Mesenchymal stem cell (in vitro differentiated cells and primary cell): ENCODE results near the gene PRKG1.

Experiments used
- DNase-seq: peaks from one replicate; pipeline ENCODE4 v3.0.0-alpha.2; 2013
- H2AFZ ChIP-seq: one replicate; pipeline ENCODE4 v1.6.1; 2013; ENCODE audit warnings: low read depth, mild to moderate bottlenecking, control low read depth, inconsistent platforms, low read length, moderate library complexity
- H2AK5ac ChIP-seq: 2 replicates; pipeline ENCODE4 v1.6.1; 2013; ENCODE audit warnings: low read length, moderate library complexity, mild to moderate bottlenecking, inconsistent platforms; ENCODE audit not compliant: severe bottlenecking
- H2BK120ac ChIP-seq: one replicate; pipeline ENCODE4 v1.6.1; 2013; ENCODE audit warnings: low read depth, mild to moderate bottlenecking, inconsistent platforms, low read length, moderate library complexity
- H2BK12ac ChIP-seq, 2 experiments: one replicate each; pipeline ENCODE4 v1.6.1; 2013; ENCODE audit warnings: inconsistent platforms in 2 of 2, low read length in 2 of 2, mild to moderate bottlenecking in 2 of 2, moderate library complexity in 2 of 2, control low read depth in 1 of 2
- H2BK15ac ChIP-seq: one replicate; pipeline ENCODE4 v1.6.1; 2013; ENCODE audit warnings: mild to moderate bottlenecking, low read depth, inconsistent platforms; ENCODE audit not compliant: poor library complexity, severe bottlenecking
- H2BK5ac ChIP-seq: 2 replicates; pipeline ENCODE4 v1.6.1; 2013; ENCODE audit warnings: low read depth, mild to moderate bottlenecking, low read length, control low read depth, inconsistent platforms; ENCODE audit not compliant: poor library complexity, severe bottlenecking
- H3K14ac ChIP-seq, 2 experiments: one replicate each; pipeline ENCODE4 v1.6.1; 2013; ENCODE audit warnings: inconsistent platforms in 2 of 2, low read length in 2 of 2, control low read depth in 1 of 2, mild to moderate bottlenecking in 1 of 2, moderate library complexity in 1 of 2
- H3K18ac ChIP-seq, 2 experiments: one replicate each; pipeline ENCODE4 v1.6.1; 2013; ENCODE audit warnings: inconsistent platforms in 2 of 2, low read length in 2 of 2, control low read depth in 1 of 2, low read depth in 1 of 2, mild to moderate bottlenecking in 1 of 2
- H3K23ac ChIP-seq, 2 experiments: one replicate each; pipeline ENCODE4 v1.6.1; 2013; ENCODE audit warnings: inconsistent platforms in 2 of 2, low read length in 2 of 2, mild to moderate bottlenecking in 2 of 2, moderate library complexity in 2 of 2, control low read depth in 1 of 2
- H3K27ac ChIP-seq: 2 replicates; pipeline ENCODE4 v1.5.1; 2013; ENCODE audit warnings: mild to moderate bottlenecking, moderate library complexity, low read length, control low read depth, inconsistent platforms; ENCODE audit not compliant: poor library complexity, severe bottlenecking
- H3K27me3 ChIP-seq, 2 experiments: 2 replicates each; pipeline versions ENCODE4 v1.6.1 to v1.7.0; 2013; ENCODE audit warnings: low read length in 2 of 2, mild to moderate bottlenecking in 2 of 2, moderate library complexity in 2 of 2, control low read depth in 1 of 2, inconsistent platforms in 1 of 2; ENCODE audit not compliant: control insufficient read depth in 1 of 2, insufficient read depth in 1 of 2
- H3K36me3 ChIP-seq, 2 experiments: 2 replicates each; pipeline versions ENCODE4 v1.6.1 to v1.7.0; 2013; ENCODE audit warnings: low read length in 2 of 2, control low read depth in 1 of 2, inconsistent platforms in 1 of 2, low read depth in 1 of 2, mild to moderate bottlenecking in 1 of 2; ENCODE audit not compliant: insufficient read depth in 2 of 2, control insufficient read depth in 1 of 2
- H3K4ac ChIP-seq, 2 experiments: one replicate each; pipeline ENCODE4 v1.6.1; 2013; ENCODE audit warnings: inconsistent platforms in 2 of 2, low read length in 2 of 2, mild to moderate bottlenecking in 2 of 2, moderate library complexity in 2 of 2, control low read depth in 1 of 2, low read depth in 1 of 2
- H3K4me1 ChIP-seq: 2 replicates; pipeline ENCODE4 v1.6.1; 2013; ENCODE audit warnings: low read depth, low read length, control low read depth; ENCODE audit not compliant: control insufficient read depth, insufficient read depth
- H3K4me2 ChIP-seq: 2 replicates; pipeline ENCODE4 v1.6.1; 2013; ENCODE audit warnings: low read length, mild to moderate bottlenecking, inconsistent platforms; ENCODE audit not compliant: poor library complexity, severe bottlenecking
- H3K4me3 ChIP-seq, 2 experiments: 2 replicates each; pipeline versions ENCODE4 v1.5.1 to v1.7.0; 2013; ENCODE audit warnings: low read length in 2 of 2, mild to moderate bottlenecking in 2 of 2, control low read depth in 1 of 2, low read depth in 1 of 2; ENCODE audit not compliant: insufficient read depth in 1 of 2
- H3K79me1 ChIP-seq: replicated peaks from 2 replicates; pipeline ENCODE4 v1.6.1; 2013; ENCODE audit warnings: mild to moderate bottlenecking, control low read depth, low read length, inconsistent platforms; ENCODE audit not compliant: poor library complexity, severe bottlenecking
- H3K9ac ChIP-seq: 2 replicates; pipeline ENCODE4 v1.7.0; 2013; ENCODE audit warnings: mild to moderate bottlenecking, low read length, moderate library complexity
- H3K9me3 ChIP-seq: 2 replicates; pipeline ENCODE4 v1.7.0; 2013; ENCODE audit warnings: mild to moderate bottlenecking, low read length; ENCODE audit not compliant: control insufficient read depth
- H4K8ac ChIP-seq: one replicate; pipeline ENCODE4 v1.6.1; 2013; ENCODE audit warnings: inconsistent platforms, mild to moderate bottlenecking, low read length, moderate library complexity
- H4K91ac ChIP-seq: one replicate; pipeline ENCODE4 v1.6.1; 2013; ENCODE audit warnings: mild to moderate bottlenecking, low read length, inconsistent platforms
- WGBS: methylation state at CpG from one replicate; pipeline ENCODE4 v1.1.7; 2013; ENCODE audit warnings: mixed read lengths; 5-methylcytosine and 5-hydroxymethylcytosine counted together

The PRKG1 gene

GRCh38 chr10:51394039-51394438 is 319.8 kb downstream of the PRKG1 start:
- Histone ChIP-seq H4K8ac (no peak overlapping the region), H2BK120ac (no peak overlapping the region), H4K91ac (no peak overlapping the region), H3K27me3 (no peaks in the 10 kb centered on the region), H2BK15ac (no peak overlapping the region), H3K4me2 (no peak overlapping the region), H2BK12ac (no peak overlapping the region), H3K4ac (no peak overlapping the region), H2AFZ (no peak overlapping the region), H3K9me3 (no peaks in the 10 kb centered on the region), H3K4me3 (no peak overlapping the region), H3K4me1 (peaks cover 3% of the 10 kb centered on the region), H3K79me1 (no peaks in the 10 kb centered on the region), H3K9ac (no peak overlapping the region), H3K27ac (peak overlapping the region; percentile 30), H2BK5ac (no peak overlapping the region), H2AK5ac (no peak overlapping the region), H3K36me3 (no peaks in the 10 kb centered on the region), H3K14ac (no peak overlapping the region), H3K18ac (no peak overlapping the region), H3K23ac (no peak overlapping the region)
- 100% methylated on average over 2 of the region's 3 CpGs for WGBS
- no peak for DNase-seq

DNA sequence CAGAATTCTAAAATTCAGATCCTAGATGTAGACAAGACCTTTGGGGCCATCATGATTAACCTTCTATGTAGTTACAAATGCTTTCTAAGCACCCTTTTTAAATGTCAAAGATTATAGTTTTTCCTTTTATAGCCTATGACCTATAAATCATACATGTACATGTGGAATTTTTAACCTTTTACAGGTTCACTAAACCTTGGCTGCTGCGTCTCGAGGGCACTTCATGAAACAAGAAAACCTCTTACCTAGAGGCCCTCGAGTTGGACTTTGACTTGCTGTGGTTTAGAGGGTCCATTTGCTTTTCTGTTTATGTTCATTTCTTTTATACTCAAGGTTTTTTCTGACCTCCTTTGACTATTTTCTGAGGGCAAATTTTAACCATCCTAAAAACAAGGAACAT is 323.0 kb downstream of the PRKG1 start:
- no peak overlapping the region for H3K4ac ChIP-seq
- H2BK15ac ChIP-seq = no peak overlapping the region
- no peak for DNase-seq
- H3K9me3 ChIP-seq = no peaks in the 10 kb centered on the region
- no CpG with 5 or more reads among the region's 3 CpGs for WGBS
- H3K79me1 ChIP-seq = no peaks in the 10 kb centered on the region
- no peak overlapping the region for H2AK5ac ChIP-seq
- H2AFZ ChIP-seq = no peak overlapping the region
- H3K27me3 ChIP-seq = no peaks in the 10 kb centered on the region
- H3K23ac ChIP-seq = no peak overlapping the region
- no peak overlapping the region for H3K9ac ChIP-seq
- H2BK12ac ChIP-seq = no peak overlapping the region
- no peaks in the 10 kb centered on the region for H3K36me3 ChIP-seq
- no peak overlapping the region for H3K14ac ChIP-seq
- H2BK120ac ChIP-seq = no peak overlapping the region
- H3K27ac ChIP-seq = no peak overlapping the region
- no peak overlapping the region for H3K4me3 ChIP-seq
- H3K18ac ChIP-seq = no peak overlapping the region
- H2BK5ac ChIP-seq = no peak overlapping the region
- peaks cover 1% of the 10 kb centered on the region for H3K4me1 ChIP-seq
- no peak overlapping the region for H4K91ac ChIP-seq
- H3K4me2 ChIP-seq = no peak overlapping the region
- no peak overlapping the region for H4K8ac ChIP-seq

DNA sequence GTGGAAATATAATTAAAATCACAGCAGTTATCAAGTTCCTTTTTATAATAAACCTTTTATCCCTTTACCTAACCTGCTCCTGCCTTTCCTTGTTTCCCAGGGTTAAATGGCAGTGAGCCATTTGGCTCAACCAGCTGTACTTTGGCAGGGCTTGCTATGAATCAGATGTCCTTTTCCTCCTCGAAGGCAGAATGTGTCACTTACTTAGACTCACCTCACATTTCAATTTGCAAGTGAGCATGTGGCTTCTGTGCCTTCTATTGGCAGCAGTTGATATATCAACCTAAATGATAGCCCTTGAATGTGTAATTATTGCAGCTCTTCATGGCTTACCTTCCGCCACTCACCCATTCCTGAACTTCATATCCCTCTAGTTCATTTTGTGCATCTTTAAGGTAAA is 323.4 kb downstream of the PRKG1 start:
- H3K4me2 ChIP-seq = no peak overlapping the region
- H2BK5ac ChIP-seq = no peak overlapping the region
- no peak overlapping the region for H3K4me3 ChIP-seq
- no peaks in the 10 kb centered on the region for H3K36me3 ChIP-seq
- no peak overlapping the region for H2BK12ac ChIP-seq
- no peak overlapping the region for H3K23ac ChIP-seq
- H3K27ac ChIP-seq = no peak overlapping the region
- H2BK120ac ChIP-seq = no peak overlapping the region
- H3K9ac ChIP-seq = no peak overlapping the region
- no peak overlapping the region for H3K18ac ChIP-seq
- no peak overlapping the region for H3K14ac ChIP-seq
- H3K79me1 ChIP-seq = no peaks in the 10 kb centered on the region
- H2AK5ac ChIP-seq = peak overlapping the region; percentile 19
- no peak overlapping the region for H4K91ac ChIP-seq
- H3K9me3 ChIP-seq = no peaks in the 10 kb centered on the region
- WGBS = 75% methylated on average over 1 of the region's 2 CpGs
- H2AFZ ChIP-seq = no peak overlapping the region
- H3K27me3 ChIP-seq = no peaks in the 10 kb centered on the region
- no peak overlapping the region for H4K8ac ChIP-seq
- H3K4ac ChIP-seq = no peak overlapping the region
- DNase-seq = no peak
- peaks cover 1% of the 10 kb centered on the region for H3K4me1 ChIP-seq
- no peak overlapping the region for H2BK15ac ChIP-seq

DNA sequence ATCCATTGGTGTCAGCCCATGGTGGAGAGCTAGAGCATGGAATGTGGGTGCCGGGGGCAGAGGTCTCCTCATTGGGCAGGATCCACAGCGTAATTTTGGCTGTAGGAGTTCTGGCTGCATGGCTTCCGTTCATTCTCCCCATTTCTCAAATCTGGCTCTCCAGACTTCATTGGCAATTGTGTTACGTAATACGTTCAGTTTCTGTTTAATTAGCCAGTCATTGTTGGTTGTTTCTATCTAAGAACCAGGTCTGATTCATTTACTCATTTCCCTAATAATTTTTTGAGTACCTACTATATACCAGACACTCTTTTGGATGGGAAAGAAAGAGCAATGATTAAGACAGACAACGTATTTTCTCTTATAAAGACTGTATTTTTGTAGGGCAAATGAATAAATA is 325.6 kb downstream of the PRKG1 start:
- no peak overlapping the region for H3K4me2 ChIP-seq
- no peaks in the 10 kb centered on the region for H3K4me1 ChIP-seq
- no peaks in the 10 kb centered on the region for H3K36me3 ChIP-seq
- no peak overlapping the region for H2AK5ac ChIP-seq
- no peak overlapping the region for H3K4ac ChIP-seq
- H2BK15ac ChIP-seq = no peak overlapping the region
- H2BK12ac ChIP-seq = no peak overlapping the region
- H3K14ac ChIP-seq = no peak overlapping the region
- DNase-seq = no peak
- 100% methylated on average over 1 of the region's 6 CpGs for WGBS
- H4K91ac ChIP-seq = no peak overlapping the region
- H3K79me1 ChIP-seq = no peaks in the 10 kb centered on the region
- no peak overlapping the region for H3K9ac ChIP-seq
- H2AFZ ChIP-seq = no peak overlapping the region
- H3K9me3 ChIP-seq = no peaks in the 10 kb centered on the region
- no peak overlapping the region for H3K27ac ChIP-seq
- H4K8ac ChIP-seq = no peak overlapping the region
- no peak overlapping the region for H2BK120ac ChIP-seq
- no peak overlapping the region for H3K18ac ChIP-seq
- no peak overlapping the region for H2BK5ac ChIP-seq
- no peak overlapping the region for H3K23ac ChIP-seq
- H3K27me3 ChIP-seq = no peaks in the 10 kb centered on the region
- H3K4me3 ChIP-seq = no peak overlapping the region
